Ishikawa (cell line): Measurements from ENCODE around the gene SIX4.

ENCODE experiments used
- CREB1 ChIP-seq: IDR thresholded peaks from 2 replicates; pipeline ENCODE4 v1.6.1; 2012; ENCODE audit warnings: low read depth
- EP300 ChIP-seq: IDR thresholded peaks from 2 replicates; pipeline ENCODE4 v1.6.1; 2012; ENCODE audit warnings: borderline replicate concordance
- TAF1 ChIP-seq: IDR thresholded peaks from 2 replicates; pipeline ENCODE4 v1.6.1; 2012; ENCODE audit warnings: low read depth, mild to moderate bottlenecking
- TF ChIP-seq, protein P1 (sequence below): IDR thresholded peaks from 2 replicates; pipeline ENCODE4 v1.6.1; 2012

DNA sequence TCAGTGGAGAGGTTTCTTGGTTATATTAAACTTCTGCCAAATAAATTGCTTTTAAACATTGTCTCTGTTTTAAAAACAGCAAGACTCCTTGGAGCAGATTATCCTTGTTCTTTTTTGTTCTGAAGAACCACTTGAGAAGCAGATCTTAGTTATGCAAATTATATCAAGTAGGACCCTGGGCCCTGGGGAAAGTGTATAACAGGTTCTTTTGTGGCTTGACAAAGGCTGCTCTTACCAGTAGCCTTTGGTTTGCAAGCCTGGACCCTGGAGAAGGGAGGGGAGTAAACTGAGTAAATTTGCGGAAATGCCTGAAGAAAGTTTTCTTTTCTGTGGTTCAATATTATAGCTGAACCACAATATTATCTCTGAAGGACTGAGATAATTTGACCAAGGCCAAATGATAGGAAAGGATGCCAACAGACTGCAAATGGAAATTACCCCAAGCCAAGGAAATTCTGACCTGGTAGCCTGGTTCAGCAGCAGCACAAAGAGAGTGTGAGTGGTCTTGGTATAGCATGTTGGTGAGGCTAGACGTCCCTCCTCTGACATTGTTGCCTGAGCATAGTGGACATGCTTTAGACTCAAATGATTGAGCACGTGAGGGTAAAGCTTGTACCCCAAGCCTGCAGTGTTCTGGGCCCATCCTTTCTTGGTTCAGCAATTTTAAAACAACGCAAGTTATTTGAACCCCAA, 44.4 kb downstream of the SIX4 start:
- no peak for TF ChIP-seq TAF1
- TF ChIP-seq EP300: no peak
- TF ChIP-seq, protein P1, sequence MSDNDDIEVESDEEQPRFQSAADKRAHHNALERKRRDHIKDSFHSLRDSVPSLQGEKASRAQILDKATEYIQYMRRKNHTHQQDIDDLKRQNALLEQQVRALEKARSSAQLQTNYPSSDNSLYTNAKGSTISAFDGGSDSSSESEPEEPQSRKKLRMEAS: no peak
- TF ChIP-seq CREB1: no peak
